CD14-positive monocyte (primary cell): Measurements from ENCODE around the gene NFS1. TPM values are rescaled to one million over a fixed set of nuclear protein-coding genes. Genes with fewer than 3 reads are reported as not detected.

ENCODE experiments used
- DNase-seq, 3 donors: peaks; one replicate each; pipeline ENCODE4 v3.0.0-alpha.2; 2011 to 2022
- H2AFZ ChIP-seq: 2 replicates; pipeline ENCODE4 v1.6.0; 2012; ENCODE audit warnings: mild to moderate bottlenecking, low read depth, low read length, inconsistent platforms; ENCODE audit not compliant: insufficient read depth, poor library complexity, severe bottlenecking
- H3K27ac ChIP-seq, 2 donors: 1 replicate in 1 of 2; 2 replicates in 1 of 2; pipeline ENCODE4 v1.5.1; 2012 to 2013; ENCODE audit warnings: low read length in 2 of 2, control low read depth in 1 of 2, inconsistent platforms in 1 of 2, low read depth in 1 of 2, mild to moderate bottlenecking in 1 of 2
- H3K27me3 ChIP-seq, 2 donors: one replicate each; pipeline versions ENCODE4 v1.6.0 to v1.6.1; 2011 to 2013; ENCODE audit warnings: low read length in 2 of 2; ENCODE audit not compliant: control insufficient read depth in 2 of 2, insufficient read depth in 2 of 2
- H3K36me3 ChIP-seq, 2 donors: replicated peaks in 1 of 2; 1 replicate in 1 of 2; 2 replicates in 1 of 2; pipeline versions ENCODE4 v1.5.1 to v1.6.1; 2012 to 2013; ENCODE audit warnings: low read length in 2 of 2, control low read depth in 1 of 2, inconsistent platforms in 1 of 2, mild to moderate bottlenecking in 1 of 2; ENCODE audit not compliant: insufficient read depth in 2 of 2, control insufficient read depth in 1 of 2
- H3K4me1 ChIP-seq, 2 donors: 1 replicate in 1 of 2; 2 replicates in 1 of 2; pipeline versions ENCODE4 v1.5.1 to v1.6.1; 2012 to 2013; ENCODE audit warnings: low read length in 2 of 2, control low read depth in 1 of 2, inconsistent platforms in 1 of 2, mild to moderate bottlenecking in 1 of 2, moderate library complexity in 1 of 2; ENCODE audit not compliant: insufficient read depth in 2 of 2, control insufficient read depth in 1 of 2
- H3K4me2 ChIP-seq: replicated peaks from 2 replicates; pipeline ENCODE3; 2012; ENCODE audit warnings: low read length, moderate library complexity, mild to moderate bottlenecking; ENCODE audit not compliant: poor library complexity, severe bottlenecking; ENCODE audit errors: extremely low read depth
- H3K4me3 ChIP-seq, 3 experiments: fragments of 200-600 bp in 1 of 3; sonication (generic) in 1 of 3; replicated peaks in 1 of 3; 1 replicate in 2 of 3; 2 replicates in 1 of 3; pipeline ENCODE4 v1.5.1; 2011 to 2013; ENCODE audit warnings: low read length in 3 of 3, mild to moderate bottlenecking in 3 of 3, control low read depth in 2 of 3, low read depth in 2 of 3, inconsistent platforms in 1 of 3, moderate library complexity in 1 of 3
- H3K79me2 ChIP-seq: 2 replicates; pipeline ENCODE4 v1.6.0; 2012; ENCODE audit warnings: mild to moderate bottlenecking, control low read depth, inconsistent platforms, low read length, moderate library complexity; ENCODE audit not compliant: insufficient read depth
- H3K9ac ChIP-seq: 2 replicates; pipeline ENCODE4 v1.6.0; 2017; ENCODE audit warnings: low read length, mild to moderate bottlenecking; ENCODE audit not compliant: insufficient read depth, poor library complexity, severe bottlenecking
- H3K9me3 ChIP-seq, 2 donors: replicated peaks in 1 of 2; 1 replicate in 1 of 2; 2 replicates in 1 of 2; pipeline versions ENCODE4 v1.5.1 to v1.6.1; 2012 to 2013; ENCODE audit warnings: low read length in 2 of 2, control low read depth in 1 of 2; ENCODE audit not compliant: control insufficient read depth in 1 of 2, insufficient read depth in 1 of 2
- H4K20me1 ChIP-seq: 2 replicates; pipeline ENCODE4 v1.6.0; 2012; ENCODE audit warnings: mild to moderate bottlenecking, low read length, control low read depth, moderate library complexity; ENCODE audit not compliant: insufficient read depth
- H3K27ac Mint-ChIP-seq, 7 donors: one replicate each; pipeline ENCODE4 v1.8.0; 2020; ENCODE audit warnings: mild to moderate bottlenecking in 7 of 7, mixed read lengths in 7 of 7, moderate library complexity in 6 of 7, inconsistent platforms in 2 of 7
- H3K27me3 Mint-ChIP-seq, 3 donors: one replicate each; pipeline ENCODE4 v1.8.0; 2021 to 2022; ENCODE audit warnings: low read depth in 3 of 3, mild to moderate bottlenecking in 3 of 3, mixed read lengths in 3 of 3, moderate library complexity in 3 of 3, inconsistent platforms in 1 of 3
- H3K36me3 Mint-ChIP-seq, 2 donors: one replicate each; pipeline ENCODE4 v1.8.0; 2020; ENCODE audit warnings: mixed read lengths in 2 of 2, inconsistent platforms in 1 of 2, mild to moderate bottlenecking in 1 of 2
- H3K4me1 Mint-ChIP-seq: one replicate; pipeline ENCODE4 v1.8.0; 2020; ENCODE audit warnings: mild to moderate bottlenecking, mixed read lengths
- H3K4me3 Mint-ChIP-seq, 2 donors: one replicate each; pipeline ENCODE4 v1.8.0; 2020; ENCODE audit warnings: mild to moderate bottlenecking in 2 of 2, mixed read lengths in 2 of 2, moderate library complexity in 1 of 2
- H3K9me3 Mint-ChIP-seq, 7 donors: one replicate each; pipeline ENCODE4 v1.8.0; 2020 to 2022; ENCODE audit warnings: mixed read lengths in 7 of 7, mild to moderate bottlenecking in 6 of 7, moderate library complexity in 6 of 7, inconsistent platforms in 2 of 7
- WGBS: methylation state at CpG from one replicate; pipeline ENCODE4 v1.1.5; 2013; ENCODE audit warnings: missing lambda C conversion rate; ENCODE audit not compliant: insufficient coverage; 5-methylcytosine and 5-hydroxymethylcytosine counted together
- intact Hi-C, 2 donors: fragments of 100-400 bp; cut with micrococcal nuclease; formaldehyde crosslinking; loops; one replicate each; pipeline versions ENCODE4 v1.15.0 to v1.15.1; 2023
- polyA plus RNA-seq, 3 donors: library from polyadenylated mRNA; depleted of rRNA in 1 of 3; unstranded in 2 of 3; stranded (reverse) in 1 of 3; fragments of 300-500 nt in 2 of 3; fragments of >200 nt in 1 of 3; fragmentation: Illumina TruSeq in 2 of 3; gene quantifications; 1 replicate in 2 of 3; 2 replicates in 1 of 3; pipeline ENCODE4 v1.2.3, GENCODE V29; 2012 to 2021
- TF ChIP-seq, protein P1 (sequence below): fragments of 200-600 bp; IDR thresholded peaks from one replicate; pipeline ENCODE4 v1.8.0; 2022; ENCODE audit warnings: antibody characterized with exemption, mild to moderate bottlenecking

The NFS1 gene
- polyA plus RNA-seq, 3 donors, result 18.1 to 21.4 (median 19.2) TPM

DNA sequence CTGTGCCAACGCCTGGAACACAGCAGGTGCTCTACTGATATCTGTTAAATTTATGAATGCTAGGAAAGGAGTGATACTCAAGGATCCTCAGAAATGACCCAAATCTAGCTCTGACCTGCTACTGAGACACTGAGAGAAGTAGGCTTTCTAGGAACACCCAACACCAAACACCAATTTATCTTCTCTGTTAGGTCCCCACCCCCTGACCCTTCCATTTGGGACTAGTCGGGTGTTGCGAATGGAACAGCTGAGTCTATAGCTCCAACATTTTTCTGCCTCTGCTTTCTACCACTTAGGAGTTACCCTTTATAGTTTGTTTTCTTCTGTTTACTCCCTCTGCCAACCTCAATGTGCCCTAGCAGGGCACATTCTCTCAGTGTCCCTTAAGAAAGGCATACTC is 58.4 kb downstream of the NFS1 start:
- Histone ChIP-seq H4K20me1 (peaks cover 91% of the 10 kb centered on the region), H3K9me3 (no peaks in the 10 kb centered on the region), H3K9ac (no peak overlapping the region), H3K36me3 (peaks cover 0 to 10% of the 10 kb centered on the region in 2 donors), H2AFZ (no peak overlapping the region), H3K4me3 (no peak overlapping the region), H3K27ac (no peak overlapping the region), H3K4me1 (no peaks in the 10 kb centered on the region), H3K4me2 (no peak overlapping the region), H3K79me2 (peaks cover 55% of the 10 kb centered on the region), H3K27me3 (no peaks in the 10 kb centered on the region)
- TF ChIP-seq, protein P1, sequence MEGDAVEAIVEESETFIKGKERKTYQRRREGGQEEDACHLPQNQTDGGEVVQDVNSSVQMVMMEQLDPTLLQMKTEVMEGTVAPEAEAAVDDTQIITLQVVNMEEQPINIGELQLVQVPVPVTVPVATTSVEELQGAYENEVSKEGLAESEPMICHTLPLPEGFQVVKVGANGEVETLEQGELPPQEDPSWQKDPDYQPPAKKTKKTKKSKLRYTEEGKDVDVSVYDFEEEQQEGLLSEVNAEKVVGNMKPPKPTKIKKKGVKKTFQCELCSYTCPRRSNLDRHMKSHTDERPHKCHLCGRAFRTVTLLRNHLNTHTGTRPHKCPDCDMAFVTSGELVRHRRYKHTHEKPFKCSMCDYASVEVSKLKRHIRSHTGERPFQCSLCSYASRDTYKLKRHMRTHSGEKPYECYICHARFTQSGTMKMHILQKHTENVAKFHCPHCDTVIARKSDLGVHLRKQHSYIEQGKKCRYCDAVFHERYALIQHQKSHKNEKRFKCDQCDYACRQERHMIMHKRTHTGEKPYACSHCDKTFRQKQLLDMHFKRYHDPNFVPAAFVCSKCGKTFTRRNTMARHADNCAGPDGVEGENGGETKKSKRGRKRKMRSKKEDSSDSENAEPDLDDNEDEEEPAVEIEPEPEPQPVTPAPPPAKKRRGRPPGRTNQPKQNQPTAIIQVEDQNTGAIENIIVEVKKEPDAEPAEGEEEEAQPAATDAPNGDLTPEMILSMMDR, result no peak
- Mint-ChIP-seq H3K9me3 (no peaks in the 10 kb centered on the region), H3K36me3 (peaks cover 0 to 2% of the 10 kb centered on the region in 2 donors), H3K4me3 (no peak overlapping the region), H3K4me1 (peaks cover 17% of the 10 kb centered on the region), H3K27me3 (no peaks in the 10 kb centered on the region), H3K27ac (no peak overlapping the region)
- no peak for DNase-seq
- intact Hi-C loops, result no loop called here
- 93% methylated on average over 2 of the region's 3 CpGs for WGBS

- no peak overlapping the region for H3K4me3 ChIP-seq
- Mint-ChIP-seq H3K27me3 (no peaks in the 10 kb centered on the region), H3K4me3 (no peak overlapping the region), H3K27ac (no peak overlapping the region), H3K36me3 (peaks cover 2 to 4% of the 10 kb centered on the region in 2 donors), H3K4me1 (peaks cover 16% of the 10 kb centered on the region), H3K9me3 (no peaks in the 10 kb centered on the region)
- H3K9me3 ChIP-seq, result no peaks in the 10 kb centered on the region
- no peak overlapping the region for H3K4me2 ChIP-seq
- H2AFZ ChIP-seq, result no peak overlapping the region
- no CpG with 5 or more reads among the region's 2 CpGs for WGBS
- H3K4me1 ChIP-seq, result no peaks in the 10 kb centered on the region
- peaks cover 46% of the 10 kb centered on the region for H3K79me2 ChIP-seq
- intact Hi-C loops, result no loop called here
- TF ChIP-seq, protein P1, result no peak
- DNase-seq, result no peak
- H3K27ac ChIP-seq, result no peak overlapping the region
- H4K20me1 ChIP-seq, result peaks cover 82% of the 10 kb centered on the region
- H3K27me3 ChIP-seq, result no peaks in the 10 kb centered on the region
- H3K9ac ChIP-seq, result no peak overlapping the region
- no peaks in the 10 kb centered on the region for H3K36me3 ChIP-seq
These were observed 60.4 kb downstream of the NFS1 start for GRCh38 chr20:35638751-35639150.
